Measurements from ENCODE around the gene TMEM258.

GRCh38 chr11:61838921-61839320 is 46.5 kb upstream of the TMEM258 start:
- TF ChIP-seq EZH2 (IDR thresholded peaks at IDR 0.05; ENCODE audit: insufficient read depth, poor library complexity, severe bottlenecking) (no peak), EZH2phosphoT487 (IDR thresholded peaks at IDR 0.05; ENCODE audit: insufficient read depth, low read depth) (no peak)
